NCI-H526 treated with DMSO at 0.1 percent for 48 hours (cell line): ENCODE measurements around the gene ARPC1A.
"Not testable (repeated sequence)": the region's sequence is repeated elsewhere in the genome, so short reads cannot be mapped to it uniquely, and the experiment has no call there.

Experiments
- DNase-seq: peaks from one replicate; lab custom pipeline; 2025; lab: John Stamatoyannopoulos, UW

ARPC1A gene

DNA sequence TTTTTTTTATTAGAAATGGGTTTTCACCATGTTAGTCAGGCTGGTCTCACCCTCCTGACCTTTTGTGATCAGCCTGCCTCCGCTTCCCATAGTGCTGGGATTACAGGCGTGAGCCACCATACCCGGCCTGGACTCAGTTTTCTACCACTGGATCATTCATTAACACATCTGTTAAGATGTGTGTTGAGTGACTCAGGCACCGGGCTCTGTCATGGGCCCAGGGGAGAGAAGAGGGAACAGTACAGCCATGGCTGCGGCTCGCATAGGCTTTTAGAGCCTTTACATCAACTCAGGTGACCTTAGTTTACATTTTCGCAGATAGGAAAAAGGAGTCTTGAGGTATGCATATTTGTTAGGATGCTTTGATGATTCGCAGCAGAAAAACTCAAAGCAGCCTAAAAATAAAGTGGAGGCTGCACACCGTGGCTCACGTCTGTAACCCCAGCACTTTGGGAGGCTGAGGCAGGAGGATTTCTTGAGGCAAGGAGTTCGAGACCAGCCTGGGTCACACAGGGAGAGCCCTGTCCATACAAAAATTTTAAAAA, 45.8 kb downstream of the ARPC1A start:
- DNase-seq: no peak

DNA sequence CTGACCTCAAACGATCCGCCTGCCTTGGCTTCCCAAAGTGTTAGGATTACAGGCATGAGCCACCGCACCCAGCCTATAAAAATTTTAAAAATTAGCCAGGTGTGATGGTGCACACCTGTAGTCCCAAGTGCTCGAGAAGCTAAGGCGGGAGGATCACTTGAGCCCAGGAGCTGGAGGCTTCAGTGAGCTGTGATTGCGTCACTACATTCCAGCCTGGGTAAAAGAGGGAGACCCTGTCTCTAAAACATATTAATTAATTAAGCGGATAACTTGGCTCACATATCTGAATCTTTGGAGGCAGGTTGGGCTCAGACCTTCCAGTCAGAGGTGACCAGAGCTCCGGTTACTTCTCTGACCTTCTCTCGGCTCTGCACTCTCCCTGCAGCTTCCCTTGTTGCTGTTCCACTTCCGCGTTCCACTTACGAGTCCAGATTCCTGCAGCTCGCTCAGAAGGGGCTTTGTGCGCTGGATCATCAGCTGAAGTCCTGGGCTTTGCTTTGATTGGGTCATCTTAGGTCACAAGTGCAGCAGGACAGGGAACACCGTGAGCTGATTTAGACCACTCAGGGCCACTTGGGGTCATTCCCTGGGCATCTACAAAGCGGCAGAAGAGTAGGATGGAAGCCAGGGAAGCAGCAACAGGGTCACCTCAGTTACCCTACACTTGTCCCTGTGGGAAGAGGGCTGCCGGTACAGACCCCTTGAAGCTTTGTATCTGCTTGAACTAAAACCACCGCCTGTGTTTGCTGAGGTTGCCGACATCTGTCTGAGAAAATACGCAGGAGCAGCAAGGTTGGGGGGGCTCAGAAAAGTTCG, 46.8 kb downstream of the ARPC1A start:
- no peak for DNase-seq

DNA sequence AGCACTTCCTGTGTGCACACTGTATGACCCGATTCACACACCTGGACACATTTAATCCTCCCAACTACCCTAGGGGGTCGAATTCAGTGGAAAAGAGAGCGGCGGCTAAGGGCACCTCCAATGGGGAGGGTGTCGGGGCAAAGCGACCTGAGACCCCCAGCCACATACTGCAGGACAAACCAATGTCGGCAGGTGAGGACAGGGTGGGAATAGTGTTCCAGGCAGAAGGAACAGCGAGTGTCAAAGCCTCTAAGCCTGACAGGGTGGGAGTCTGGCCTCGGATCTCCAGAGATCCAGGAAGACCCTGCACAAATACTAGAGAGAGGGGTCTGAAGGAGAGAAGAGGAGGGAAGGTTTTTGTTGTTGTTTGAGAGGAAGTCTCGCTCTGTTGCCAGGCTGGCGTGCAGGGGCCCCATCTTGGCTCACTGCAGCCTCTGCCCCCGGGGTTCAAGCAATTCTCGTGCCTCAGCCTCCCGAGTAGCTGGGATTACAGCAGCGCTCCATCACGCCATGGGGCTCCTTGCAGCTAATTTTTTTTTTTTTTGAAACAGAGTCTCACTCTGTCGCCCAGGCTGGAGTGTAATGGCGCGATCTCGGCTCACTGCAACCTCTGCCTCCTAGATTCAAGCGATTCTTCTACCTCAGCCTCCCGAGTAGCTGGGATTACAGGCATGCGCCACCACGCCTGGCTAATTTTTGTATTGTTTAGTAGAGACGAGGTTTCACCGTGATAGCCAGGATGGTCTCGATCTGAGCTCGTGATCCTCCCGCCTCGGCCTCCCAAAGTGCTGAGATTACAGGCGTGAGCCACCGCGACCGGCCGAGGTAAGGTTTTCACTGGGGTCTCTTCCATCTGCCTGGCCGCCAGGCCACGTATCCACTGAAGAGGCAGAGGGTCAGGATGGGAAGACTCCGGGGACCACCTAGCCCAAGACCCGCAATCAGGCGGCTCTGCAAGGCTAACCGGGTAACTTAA, 47.7 kb downstream of the ARPC1A start:
- DNase-seq: no peak

DNA sequence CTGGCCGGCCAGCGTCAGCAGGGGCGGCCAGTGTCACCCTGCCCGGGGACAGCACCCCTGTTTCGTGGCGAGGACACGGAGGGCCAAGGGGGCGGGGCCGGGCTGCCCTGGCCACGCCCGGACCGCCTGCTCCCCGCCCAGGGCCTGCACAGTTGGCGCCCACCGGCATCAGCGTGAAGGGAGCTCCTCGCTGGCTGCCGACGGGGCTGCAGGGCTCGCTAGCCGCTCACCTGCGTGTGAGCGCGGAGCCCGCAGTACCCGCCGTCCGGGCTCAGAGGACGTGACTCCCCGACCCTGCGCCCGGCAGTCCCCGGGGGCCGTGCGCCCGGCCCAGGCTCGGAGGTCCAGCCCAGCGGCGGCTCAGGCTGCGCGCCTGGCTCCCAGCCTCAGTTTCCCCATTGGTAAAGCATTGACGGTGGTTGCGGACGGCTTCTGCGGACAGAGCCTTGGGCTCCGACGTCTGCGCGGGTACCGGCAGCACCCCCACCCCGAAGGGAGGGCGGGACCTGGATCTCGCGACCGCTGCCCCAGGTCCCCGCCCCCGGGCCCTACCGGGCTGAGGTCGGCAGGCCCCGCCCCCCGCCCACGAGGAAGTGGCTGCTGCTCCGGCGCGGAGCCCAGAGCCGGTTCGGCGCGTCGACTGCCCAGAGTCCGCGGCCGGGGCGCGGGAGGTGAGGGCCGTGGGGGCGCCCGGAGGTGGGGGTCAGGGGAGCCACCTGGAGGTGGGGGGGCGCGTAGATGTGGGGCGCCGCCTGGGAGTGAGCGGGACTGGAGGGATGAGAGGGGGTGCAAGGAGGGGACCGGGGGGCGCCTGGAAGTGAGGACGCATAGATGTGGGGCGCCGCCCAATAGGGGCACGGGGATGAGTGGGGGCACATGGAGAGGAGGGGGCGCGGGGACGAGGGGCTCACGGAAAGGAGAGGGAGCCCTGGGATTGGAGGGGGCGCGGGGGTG, 48.7 kb downstream of the ARPC1A start, which contains the start of gene ARPC1B:
TSS of gene ARPC1B (plus strand) at position 620 of the 954 bp plus-strand sequence. CDS start 10,985 bp downstream, outside the sequence.
- peak; percentile 24 for DNase-seq

DNA sequence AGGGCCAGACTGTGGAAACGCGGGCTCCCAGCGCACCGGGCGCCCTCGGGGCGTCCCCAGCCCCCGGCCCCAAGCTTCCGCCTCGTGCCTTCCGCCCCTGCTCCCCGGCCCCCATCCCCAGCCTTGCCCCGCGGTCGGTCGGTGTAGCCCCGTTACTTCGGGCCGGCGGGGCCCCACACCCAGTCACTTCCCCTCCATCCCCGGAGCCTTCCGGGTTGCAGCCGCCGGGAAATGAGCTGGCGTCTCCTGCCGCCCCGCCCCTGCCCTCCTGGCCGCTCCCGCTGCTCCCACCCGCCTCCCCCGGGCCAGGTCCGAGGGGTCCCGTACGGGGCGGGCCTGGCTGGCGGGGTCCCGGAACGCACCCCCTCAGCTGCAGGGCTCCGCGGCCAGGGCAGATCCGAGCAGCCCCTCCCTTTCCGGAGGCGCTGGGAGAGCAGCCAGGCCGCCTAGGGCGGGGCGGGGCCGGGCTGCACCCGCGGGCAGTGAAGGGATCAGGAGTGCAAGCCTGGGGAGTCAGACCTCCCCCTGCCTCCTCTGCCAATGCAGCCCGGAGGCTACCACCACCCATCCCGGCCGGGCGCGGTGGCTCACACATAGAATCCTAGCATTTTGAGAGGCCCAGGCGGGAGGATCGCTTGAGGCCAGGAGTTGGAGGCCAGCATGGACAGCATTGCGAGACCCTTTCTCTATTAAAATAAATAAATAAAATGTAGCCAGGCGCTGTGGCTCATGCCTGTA, 49.5 kb downstream of the ARPC1A start:
- DNase-seq: peak; percentile 38

DNA sequence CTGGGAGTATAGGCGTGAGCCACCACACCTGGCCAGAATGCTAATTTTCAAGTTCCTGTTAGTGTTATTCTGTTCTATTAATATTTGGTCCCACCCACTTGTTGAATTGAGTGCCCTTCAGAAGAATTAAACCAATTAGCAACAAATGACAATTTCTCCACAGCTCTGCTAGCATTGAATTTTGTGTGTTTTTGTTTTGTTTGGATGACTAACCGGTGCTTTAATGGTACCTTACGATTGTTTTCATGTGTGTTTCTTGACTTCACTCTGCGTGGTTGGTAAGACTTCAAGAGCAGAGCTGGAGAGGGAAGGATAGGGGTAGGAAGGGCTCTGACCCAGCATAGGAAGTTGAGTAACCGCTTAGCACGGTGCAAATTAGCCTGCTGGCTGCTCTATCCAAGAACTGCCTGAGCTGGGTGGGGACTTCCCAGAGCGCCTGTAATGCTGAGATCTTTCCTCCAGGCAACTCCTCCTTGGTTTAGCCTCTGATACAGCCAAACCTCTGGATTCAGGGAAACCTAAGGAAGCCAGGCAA, 53.4 kb downstream of the ARPC1A start:
- no peak for DNase-seq

DNA sequence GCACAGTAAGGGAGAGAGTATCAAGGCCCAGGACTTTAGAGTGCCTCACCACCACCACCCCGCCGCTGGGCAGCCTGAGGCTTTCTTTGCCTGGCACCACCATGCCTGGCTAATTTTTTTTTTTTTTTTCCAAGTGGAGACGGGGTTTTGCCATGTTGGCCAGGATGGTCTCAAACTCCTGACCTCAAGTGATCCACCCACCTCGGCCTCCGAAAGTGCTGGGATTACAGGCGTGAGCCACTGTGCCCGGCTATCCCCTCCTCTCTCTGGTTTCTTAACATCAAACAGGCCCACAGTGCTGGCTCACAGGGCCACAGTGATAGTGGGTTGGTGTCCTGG, 54.0 kb downstream of the ARPC1A start:
- DNase-seq: not testable (repeated sequence)

DNA sequence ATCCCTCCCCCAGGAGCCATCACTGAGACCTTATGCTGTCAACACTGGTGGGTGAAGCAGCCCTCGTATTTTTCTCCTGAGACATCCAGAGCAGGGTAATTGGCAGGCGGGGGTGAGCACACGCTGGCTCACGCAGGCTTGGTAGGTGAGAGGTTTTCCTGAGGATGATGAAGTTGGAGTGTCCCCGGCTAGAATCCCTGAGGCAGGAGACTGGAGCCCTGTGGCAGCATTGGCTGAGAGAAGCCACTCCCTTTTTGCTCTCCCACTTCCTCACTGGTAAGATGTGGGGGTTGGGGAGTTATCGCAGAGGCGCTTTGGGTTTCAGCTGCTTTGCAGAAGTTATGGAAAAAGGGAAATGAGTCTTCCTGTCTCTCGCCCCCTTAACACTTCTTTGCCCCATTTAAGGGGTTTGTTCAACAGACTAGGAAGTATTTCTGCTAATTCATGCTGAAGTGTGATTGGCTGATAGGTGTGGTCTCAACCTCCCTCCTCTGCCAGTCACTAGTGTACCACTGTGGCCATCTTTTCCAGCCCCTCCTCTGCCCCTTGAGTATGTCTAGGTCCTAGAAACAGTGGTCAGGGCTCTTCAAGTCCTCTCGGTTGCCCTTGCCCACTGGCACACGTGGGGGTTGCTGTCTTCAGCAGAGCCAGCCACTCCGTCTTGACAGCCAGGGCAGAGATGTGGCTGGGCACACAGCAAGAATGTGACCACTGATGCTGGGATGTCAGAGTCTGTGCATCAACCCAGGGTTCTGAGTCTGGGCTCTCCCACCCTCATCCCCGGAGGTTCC, 54.5 kb downstream of the ARPC1A start:
- DNase-seq: no peak

DNA sequence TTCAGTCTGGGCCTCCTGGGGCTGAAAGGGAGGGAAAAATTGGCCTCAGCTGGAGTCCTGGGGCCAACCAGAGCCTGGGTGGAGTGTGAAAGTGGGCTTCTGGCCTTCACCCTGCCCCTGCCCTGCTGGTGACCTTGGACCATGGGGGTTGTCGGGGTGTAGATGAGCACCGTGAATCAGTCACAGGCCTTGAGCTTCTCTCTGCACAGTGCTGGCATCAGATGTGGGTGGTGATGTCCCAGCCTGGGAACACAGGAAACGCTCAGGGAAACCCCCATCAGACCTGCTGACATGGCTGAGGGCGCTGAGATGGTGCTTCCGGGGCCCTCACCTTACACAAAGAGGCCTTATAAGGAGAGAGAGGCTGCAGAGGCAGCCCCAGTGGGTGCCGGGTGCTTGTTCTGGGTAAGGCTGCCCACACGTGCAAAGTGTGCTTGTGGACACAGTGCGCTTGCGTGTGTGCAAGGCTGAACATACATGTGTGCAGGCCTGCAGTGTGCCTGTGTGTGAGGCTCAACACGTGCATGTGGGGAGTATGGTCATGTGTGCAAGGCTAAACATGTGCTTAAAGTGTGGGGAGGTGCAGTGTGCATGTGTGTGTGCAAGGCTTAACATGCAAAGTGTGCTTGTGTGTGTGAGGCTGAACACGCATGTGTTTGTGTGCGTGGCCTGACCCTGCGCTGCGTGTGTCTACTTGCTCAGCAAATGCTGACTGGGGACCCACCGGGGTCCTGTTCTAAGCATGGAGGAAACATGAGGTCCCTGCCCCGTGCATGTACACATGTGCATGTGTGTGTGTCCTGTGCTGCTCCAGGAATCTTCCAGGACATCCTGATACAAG, 55.3 kb downstream of the ARPC1A start:
- no peak for DNase-seq

DNA sequence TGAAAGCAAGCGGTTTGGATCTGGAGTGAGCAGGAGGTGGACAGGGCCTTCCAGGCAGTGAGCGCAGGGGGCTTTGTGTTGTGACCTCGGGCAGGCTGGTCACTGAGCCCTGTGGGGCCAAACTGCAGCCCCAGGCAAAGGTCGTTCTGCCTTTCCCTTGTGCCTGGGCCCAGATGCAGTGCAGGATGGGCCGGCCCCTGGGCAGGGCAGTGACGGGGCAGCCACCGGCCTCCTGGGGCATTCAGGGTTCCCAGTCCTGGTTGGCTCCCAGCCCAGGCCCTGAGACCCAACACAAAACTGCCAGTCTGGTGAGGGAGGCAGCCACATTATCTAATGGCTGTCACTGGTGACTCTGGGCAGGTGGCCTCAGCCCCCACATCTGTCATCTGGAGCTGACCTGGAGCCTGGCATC, 56.0 kb downstream of the ARPC1A start:
- no peak for DNase-seq

DNA sequence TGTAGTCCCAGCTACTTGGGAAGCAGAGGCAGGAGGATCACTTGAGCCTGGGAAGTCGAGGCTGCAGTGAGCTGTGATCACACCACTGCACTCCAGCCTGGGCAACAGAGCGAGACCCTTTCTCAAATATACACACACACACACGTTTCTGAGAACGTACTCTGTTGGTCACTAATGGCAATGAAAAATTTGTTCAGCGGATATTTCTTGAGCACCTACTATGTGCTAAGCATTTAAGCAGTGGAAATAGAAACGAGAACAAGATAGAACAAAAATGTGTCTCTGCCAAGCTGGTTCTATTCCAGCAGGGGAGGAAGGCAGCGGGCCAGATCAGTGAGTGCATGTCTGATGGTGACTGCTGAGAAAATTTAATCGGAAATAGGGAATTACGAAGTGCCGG, 57.5 kb downstream of the ARPC1A start:
- no peak for DNase-seq

DNA sequence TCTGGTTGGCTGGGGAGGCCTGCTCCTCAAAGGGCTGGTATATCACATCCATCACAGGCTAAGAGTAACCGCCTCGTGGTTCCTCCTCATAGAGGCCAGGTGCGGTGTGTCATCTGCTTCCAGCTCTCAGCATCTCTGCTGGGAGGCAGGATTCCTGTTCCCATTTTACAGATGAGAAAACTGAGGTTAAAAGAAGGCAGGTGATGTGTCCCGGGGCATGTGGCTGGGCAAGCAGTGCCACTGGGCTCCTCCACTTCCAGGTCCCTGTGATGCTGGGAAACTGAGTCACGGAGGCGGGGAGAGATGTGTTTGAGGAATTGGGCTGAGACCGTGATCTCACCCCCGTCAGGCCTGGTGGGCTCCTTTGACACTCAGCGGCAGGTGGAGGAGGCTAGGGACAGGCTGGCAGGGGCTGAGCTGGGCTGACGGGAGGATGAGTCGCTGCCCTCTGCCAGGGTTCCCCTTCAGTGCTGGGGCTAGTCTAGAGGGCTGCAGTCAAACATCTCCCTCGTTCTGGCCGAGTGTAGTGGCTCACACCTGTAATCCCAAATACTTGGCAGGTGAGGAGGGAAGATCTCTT, 58.2 kb downstream of the ARPC1A start:
- DNase-seq: no peak

DNA sequence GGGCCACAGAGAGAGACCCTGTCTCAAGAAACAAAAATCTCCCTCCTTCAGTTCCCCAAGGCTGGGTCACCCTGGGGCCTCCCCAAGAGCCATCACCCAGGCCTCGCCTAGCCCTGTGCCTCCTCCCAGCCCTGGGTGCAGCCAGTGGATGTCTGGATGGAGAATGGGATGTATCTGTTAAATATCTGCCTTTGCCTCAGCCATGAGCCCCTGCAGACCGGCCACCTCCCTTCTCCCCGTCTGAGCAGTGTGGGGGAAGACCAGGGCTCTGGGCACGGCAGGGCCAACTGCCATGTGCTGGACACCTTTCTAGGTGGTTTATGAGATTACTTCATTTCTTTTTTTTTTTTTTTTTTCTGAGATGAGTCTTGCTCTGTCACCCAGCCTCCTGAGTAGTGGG, 58.8 kb downstream of the ARPC1A start:
- no peak for DNase-seq

DNA sequence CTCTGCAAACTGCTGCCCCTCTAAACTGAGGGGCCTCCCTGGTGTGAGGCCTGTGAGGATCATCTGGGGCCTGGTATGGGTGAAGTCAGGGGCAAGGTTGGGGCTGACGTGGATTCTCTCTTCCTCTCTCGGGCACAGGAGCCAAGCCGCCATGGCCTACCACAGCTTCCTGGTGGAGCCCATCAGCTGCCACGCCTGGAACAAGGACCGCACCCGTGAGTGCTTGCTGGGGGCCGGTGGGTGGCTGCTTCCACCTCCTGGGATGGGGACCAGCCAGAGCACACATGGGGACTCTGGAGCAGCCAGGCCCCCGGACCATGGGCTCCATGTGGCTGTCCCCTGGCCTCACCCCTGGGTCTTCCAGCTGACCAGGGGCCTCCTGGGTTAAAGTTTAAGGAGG, 59.9 kb downstream of the ARPC1A start:
- no peak for DNase-seq

DNA sequence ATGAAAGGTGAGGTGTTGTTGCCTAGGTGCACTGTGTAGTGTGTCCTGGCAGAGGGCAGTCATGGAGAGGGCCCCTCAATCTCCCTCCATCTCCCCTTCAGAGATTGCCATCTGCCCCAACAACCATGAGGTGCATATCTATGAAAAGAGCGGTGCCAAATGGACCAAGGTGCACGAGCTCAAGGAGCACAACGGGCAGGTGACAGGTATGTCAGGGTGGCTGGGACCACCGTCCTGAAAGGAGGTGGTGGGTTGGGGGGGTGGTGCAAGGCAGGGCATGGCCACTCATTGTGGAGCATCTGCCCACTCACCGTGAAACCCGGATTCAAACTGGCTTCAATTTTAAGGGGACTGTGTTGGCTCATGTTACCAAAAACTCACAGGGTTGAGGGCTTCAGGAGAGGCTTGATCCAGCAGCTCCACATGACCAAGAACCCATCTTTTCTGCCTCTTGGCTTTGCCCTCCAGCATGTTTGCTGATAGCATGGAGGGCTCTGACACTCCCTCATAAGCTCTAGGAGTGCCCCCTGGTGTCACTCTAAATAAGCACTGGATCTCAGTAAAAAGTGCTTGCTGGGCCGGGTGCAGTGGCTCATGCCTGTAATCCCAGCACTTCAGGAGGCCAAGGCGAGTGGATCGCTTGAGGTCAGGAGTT, 61.0 kb downstream of the ARPC1A start:
- DNase-seq: no peak

DNA sequence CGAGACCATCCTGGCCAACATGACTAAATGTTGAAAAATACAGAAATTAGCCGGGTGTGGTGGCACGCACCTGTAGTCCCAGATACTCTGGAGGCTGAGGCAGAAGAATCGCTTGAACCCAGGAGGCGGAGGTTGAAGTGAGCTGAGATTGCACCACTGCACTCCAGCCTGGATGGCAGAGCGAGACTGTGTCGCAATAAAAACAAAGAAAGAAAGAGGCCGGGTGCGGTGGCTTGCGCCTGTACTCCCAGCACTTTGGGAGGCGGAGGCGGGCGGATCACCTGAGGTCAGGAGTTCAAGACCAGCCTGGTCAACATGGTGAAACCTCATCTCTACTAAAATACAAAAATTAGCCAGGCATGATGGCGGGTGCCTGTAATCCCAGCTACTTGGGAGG, 61.5 kb downstream of the ARPC1A start:
- not testable (repeated sequence) for DNase-seq

DNA sequence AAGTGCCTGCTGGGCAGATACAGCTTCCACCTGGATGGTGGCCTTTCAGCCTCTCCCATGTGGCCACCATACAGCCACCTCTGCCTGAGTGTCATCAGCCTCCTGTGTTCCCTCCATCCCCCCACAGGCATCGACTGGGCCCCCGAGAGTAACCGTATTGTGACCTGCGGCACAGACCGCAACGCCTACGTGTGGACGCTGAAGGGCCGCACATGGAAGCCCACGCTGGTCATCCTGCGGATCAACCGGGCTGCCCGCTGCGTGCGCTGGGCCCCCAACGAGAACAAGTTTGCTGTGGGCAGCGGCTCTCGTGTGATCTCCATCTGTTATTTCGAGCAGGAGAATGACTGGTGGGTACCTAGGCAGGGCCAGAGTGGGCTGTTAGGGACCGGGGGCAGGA, 62.2 kb downstream of the ARPC1A start:
- DNase-seq: no peak

DNA sequence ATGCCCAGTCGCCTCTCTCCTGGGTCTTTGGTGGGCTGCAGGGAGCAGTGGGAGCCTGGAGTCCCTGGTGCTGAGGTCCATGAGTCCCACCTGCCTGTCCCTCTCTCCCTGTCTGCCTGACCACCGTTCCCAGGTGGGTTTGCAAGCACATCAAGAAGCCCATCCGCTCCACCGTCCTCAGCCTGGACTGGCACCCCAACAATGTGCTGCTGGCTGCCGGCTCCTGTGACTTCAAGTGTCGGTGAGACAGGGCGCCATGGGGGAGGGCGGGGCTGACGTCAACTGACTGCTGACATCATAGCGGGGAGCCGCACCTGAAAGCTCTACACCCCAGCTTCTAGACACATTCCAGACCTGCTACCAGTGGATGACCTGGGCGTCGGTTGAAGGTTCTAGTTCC, 64.1 kb downstream of the ARPC1A start:
- DNase-seq: no peak
